Lung (tissue), 12 donors: ENCODE measurements around the gene PTBP1. TPM values are rescaled to one million over a fixed set of nuclear protein-coding genes. Genes with fewer than 3 reads are reported as not detected.
A peak's percentile ranks its signal among the peaks of the same experiment; 100 is the strongest.

Source experiments
- ATAC-seq: fragments of 200-7000 bp; cut with Tn5 transposase; one replicate; pipeline ENCODE4 v1.9.1; 2020; ENCODE audit warnings: moderate number of reproducible peaks; ENCODE audit not compliant: insufficient read depth, low FRiP score
- DNase-seq, 3 donors: peaks; one replicate each; pipeline ENCODE4 v3.0.0-alpha.2; 2013 to 2017
- H3K27ac ChIP-seq, 2 donors: one replicate each; pipeline ENCODE4 v1.5.1; 2013; ENCODE audit warnings: mild to moderate bottlenecking in 2 of 2, moderate library complexity in 2 of 2, control low read depth in 1 of 2, inconsistent platforms in 1 of 2, low read depth in 1 of 2, low read length in 1 of 2
- H3K27me3 ChIP-seq, 3 donors: one replicate each; pipeline ENCODE4 v1.5.1; 2013; ENCODE audit warnings: low read length in 2 of 3; ENCODE audit not compliant: control insufficient read depth in 3 of 3, insufficient read depth in 3 of 3
- H3K36me3 ChIP-seq, 4 donors: one replicate each; pipeline ENCODE4 v1.5.1; 2013; ENCODE audit warnings: low read length in 4 of 4, mild to moderate bottlenecking in 1 of 4, moderate library complexity in 1 of 4; ENCODE audit not compliant: control insufficient read depth in 4 of 4, insufficient read depth in 4 of 4
- H3K4me1 ChIP-seq, 5 donors: one replicate each; pipeline ENCODE4 v1.5.1; 2013; ENCODE audit warnings: low read length in 5 of 5, mild to moderate bottlenecking in 2 of 5, moderate library complexity in 1 of 5; ENCODE audit not compliant: control insufficient read depth in 5 of 5, insufficient read depth in 5 of 5
- H3K4me3 ChIP-seq: one replicate; pipeline ENCODE4 v1.5.1; 2013; ENCODE audit warnings: mild to moderate bottlenecking, control low read depth, moderate library complexity
- H3K9ac ChIP-seq, 2 donors: one replicate each; pipeline ENCODE4 v1.5.1; 2013; ENCODE audit warnings: low read length in 2 of 2, control low read depth in 1 of 2; ENCODE audit not compliant: insufficient read depth in 1 of 2
- H3K9me3 ChIP-seq, 4 donors: one replicate each; pipeline ENCODE4 v1.5.1; 2013; ENCODE audit warnings: low read length in 3 of 4, mild to moderate bottlenecking in 1 of 4, moderate library complexity in 1 of 4; ENCODE audit not compliant: control insufficient read depth in 4 of 4, insufficient read depth in 3 of 4
- CTCF ChIP-seq: IDR thresholded peaks from 2 replicates; pipeline ENCODE4 v1.5.1; 2012; ENCODE audit warnings: mild to moderate bottlenecking; ENCODE audit errors: control extremely low read depth, extremely low read depth
- WGBS, 2 donors: extraction: QIAGEN DNeasy Blood & Tissue Kit; methylation state at CpG; one replicate each; pipeline ENCODE4 v1.1.7; 2013; 5-methylcytosine and 5-hydroxymethylcytosine counted together
- polyA plus RNA-seq, 2 donors: library from polyadenylated mRNA; stranded (reverse); fragments of 200-250 nt; gene quantifications; one replicate each; pipeline ENCODE4 v1.2.1, GENCODE V29; 2013
- total RNA-seq, 2 donors: library from RNA; depleted of rRNA in 1 of 2; stranded (reverse); fragments of >200 nt in 1 of 2; gene quantifications; one replicate each; pipeline ENCODE4 v1.2.1, GENCODE V29; 2014 to 2021
- donor health status: control.
- donor health status: control.
- donor health status: Bipolar disorder and iron deficiency.
- donor health status: healthy.
- donor health status: DM: yes; HTN: yes; CAD: no.

PTBP1 gene
- total and polyA plus RNA-seq, 4 donors, result 112 to 321 (median 203) TPM

GRCh38 chr19:798415-799075 lies 1.3 kb downstream of the PTBP1 start:
- Histone ChIP-seq H3K27ac (peak overlapping the region; percentile 87 to 92), H3K4me3 (peak overlapping the region; percentile 83), H3K36me3 (peaks cover 0 to 26% (median 16%) of the 10 kb centered on the region in 4 donors), H3K27me3 (no peaks in the 10 kb centered on the region), H3K4me1 (peaks cover 12 to 41% (median 35%) of the 10 kb centered on the region in 5 donors), H3K9me3 (no peaks in the 10 kb centered on the region), H3K9ac (peak overlapping the region in 1 of 2 donors; percentile 49)
- TF ChIP-seq CTCF, result no peak
- 0 to 1% methylated on average over 43 to 44 of the region's 44 CpGs for WGBS, 2 donors
- DNase-seq, result no peak
- no peak for ATAC-seq

GRCh38 chr19:799076-799881 lies 2.0 kb downstream of the PTBP1 start:
- ATAC-seq, result no peak

DNA sequence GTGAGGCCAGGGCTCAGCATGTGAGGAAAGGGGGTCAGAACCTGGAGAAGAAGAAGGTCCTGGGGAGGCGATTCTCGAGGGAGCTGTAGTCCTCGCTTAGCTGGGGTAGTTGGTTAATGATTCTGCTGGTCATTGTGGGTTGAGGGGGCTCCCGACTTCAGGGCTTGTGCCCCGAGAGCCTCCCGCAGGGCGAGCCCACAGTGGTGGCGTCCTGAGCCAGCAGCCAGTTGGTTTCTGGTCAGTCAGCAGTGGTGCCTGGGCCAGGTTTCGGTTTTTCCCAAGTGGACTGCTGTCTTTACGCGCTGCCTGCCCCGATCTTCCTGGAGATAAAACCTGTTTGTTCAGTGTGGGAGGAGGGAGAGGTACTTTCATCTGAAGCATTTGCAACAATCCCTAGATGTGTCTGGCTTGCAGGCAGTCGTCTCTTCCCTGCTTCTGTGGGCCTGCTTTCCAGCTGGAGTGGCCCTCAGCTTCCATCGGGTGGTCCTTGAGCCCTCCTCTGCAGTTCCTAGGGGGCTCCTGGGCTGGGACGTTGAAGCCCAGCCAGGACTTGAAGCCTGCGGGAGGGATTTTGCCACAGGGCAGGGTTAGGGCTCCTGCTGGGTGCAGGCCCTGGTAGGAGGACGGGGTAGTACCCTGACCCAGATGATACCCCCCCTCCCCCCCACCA lies 3.2 kb downstream of the PTBP1 start:
- H3K27ac ChIP-seq, result peak overlapping the region; percentile 50 to 78
- H3K9ac ChIP-seq, result no peak overlapping the region
- no peak for ATAC-seq
- no peaks in the 10 kb centered on the region for H3K9me3 ChIP-seq
- H3K36me3 ChIP-seq, result peaks cover 10 to 45% (median 30%) of the 10 kb centered on the region in 4 donors
- H3K27me3 ChIP-seq, result no peaks in the 10 kb centered on the region
- DNase-seq, result no peak
- no peak overlapping the region for H3K4me3 ChIP-seq
- 29 to 46% methylated on average over 16 to 17 of the region's 17 CpGs for WGBS, 2 donors
- peaks cover 12 to 41% (median 32%) of the 10 kb centered on the region in 5 donors for H3K4me1 ChIP-seq
- no peak for TF ChIP-seq CTCF

More at GRCh38 chr19:799076-799881, 2.0 kb downstream of the PTBP1 start:
- peak overlapping the region; percentile 87 to 92 for H3K27ac ChIP-seq
- WGBS, 2 donors, result 10 to 11% methylated on average over 27 to 28 of the region's 28 CpGs
- H3K9me3 ChIP-seq, result no peaks in the 10 kb centered on the region
- H3K9ac ChIP-seq, result peak overlapping the region in 1 of 2 donors; percentile 8
- H3K4me3 ChIP-seq, result peak overlapping the region; percentile 83
- no peaks in the 10 kb centered on the region for H3K27me3 ChIP-seq
- H3K36me3 ChIP-seq, result peaks cover 0 to 33% (median 22%) of the 10 kb centered on the region in 4 donors
- peaks cover 12 to 41% (median 31%) of the 10 kb centered on the region in 5 donors for H3K4me1 ChIP-seq
- TF ChIP-seq CTCF, result no peak
- peak in 1 of 3 donors; percentile 56 for DNase-seq
